NCI-H345 treated with DMSO at 0.1 percent for 48 hours (cell line): ENCODE measurements around the gene TBL1X.

ENCODE experiments used
- DNase-seq: peaks from one replicate; lab custom pipeline; 2025; ENCODE audit not compliant: unreplicated experiment; lab: John Stamatoyannopoulos, UW

The TBL1X gene

GRCh38 chrX:9693307-9694001 lies 228.6 kb downstream of the TBL1X start:
- DNase-seq, result no peak

GRCh38 chrX:9698576-9698975 lies 233.7 kb downstream of the TBL1X start:
- no peak for DNase-seq

GRCh38 chrX:9700555-9700954 lies 235.7 kb downstream of the TBL1X start:
- DNase-seq, result no peak

DNA sequence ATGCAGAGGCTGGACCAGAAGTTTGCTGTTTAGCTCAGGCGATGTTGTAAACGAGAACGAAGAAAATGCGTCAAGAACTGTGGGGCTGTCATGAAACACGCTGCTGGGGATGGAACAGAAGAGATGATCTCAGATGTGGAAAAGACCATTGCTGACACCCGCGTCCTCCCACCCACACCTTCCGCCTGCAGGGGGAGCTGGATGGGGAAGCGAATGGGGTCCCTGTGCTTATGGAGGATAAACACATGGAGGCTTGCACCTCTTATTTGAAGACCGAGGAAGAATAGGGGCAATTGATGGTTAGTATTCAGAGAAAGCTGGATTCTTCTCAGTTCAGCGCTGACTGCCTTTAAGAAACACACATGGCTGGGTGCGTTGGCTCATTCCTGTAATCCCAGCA lies 236.9 kb downstream of the TBL1X start:
- no peak for DNase-seq

GRCh38 chrX:9703406-9703805 lies 238.5 kb downstream of the TBL1X start:
- no peak for DNase-seq

DNA sequence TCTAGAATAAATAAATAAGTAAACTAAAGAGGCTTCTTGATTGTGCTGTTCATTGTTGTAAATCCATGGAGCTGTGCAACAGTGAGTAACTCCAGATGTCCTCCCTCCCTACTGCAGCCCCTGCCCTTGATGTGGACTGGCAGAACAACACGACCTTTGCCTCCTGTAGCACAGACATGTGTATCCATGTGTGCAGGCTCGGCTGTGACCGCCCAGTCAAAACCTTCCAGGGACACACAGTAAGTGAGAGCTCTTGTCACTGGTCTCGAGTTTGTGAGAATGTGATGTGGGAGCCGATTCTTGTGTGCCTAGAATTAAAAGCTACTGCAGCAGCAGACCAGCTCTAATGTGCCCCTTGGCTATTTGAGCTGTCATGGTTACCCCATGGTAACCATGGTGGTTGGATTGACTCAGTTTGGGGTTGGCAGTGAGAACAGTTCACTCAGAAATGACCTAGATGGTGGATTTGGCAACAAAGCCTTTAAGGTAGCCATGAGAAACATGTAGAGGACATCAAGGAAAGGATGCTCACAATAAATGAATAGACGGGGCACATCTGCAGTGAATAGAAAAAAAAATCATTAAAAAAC lies 240.1 kb downstream of the TBL1X start:
- DNase-seq, result no peak

- no peak for DNase-seq
Measured at GRCh38 chrX:9706421-9706820, 241.6 kb downstream of the TBL1X start.

DNA sequence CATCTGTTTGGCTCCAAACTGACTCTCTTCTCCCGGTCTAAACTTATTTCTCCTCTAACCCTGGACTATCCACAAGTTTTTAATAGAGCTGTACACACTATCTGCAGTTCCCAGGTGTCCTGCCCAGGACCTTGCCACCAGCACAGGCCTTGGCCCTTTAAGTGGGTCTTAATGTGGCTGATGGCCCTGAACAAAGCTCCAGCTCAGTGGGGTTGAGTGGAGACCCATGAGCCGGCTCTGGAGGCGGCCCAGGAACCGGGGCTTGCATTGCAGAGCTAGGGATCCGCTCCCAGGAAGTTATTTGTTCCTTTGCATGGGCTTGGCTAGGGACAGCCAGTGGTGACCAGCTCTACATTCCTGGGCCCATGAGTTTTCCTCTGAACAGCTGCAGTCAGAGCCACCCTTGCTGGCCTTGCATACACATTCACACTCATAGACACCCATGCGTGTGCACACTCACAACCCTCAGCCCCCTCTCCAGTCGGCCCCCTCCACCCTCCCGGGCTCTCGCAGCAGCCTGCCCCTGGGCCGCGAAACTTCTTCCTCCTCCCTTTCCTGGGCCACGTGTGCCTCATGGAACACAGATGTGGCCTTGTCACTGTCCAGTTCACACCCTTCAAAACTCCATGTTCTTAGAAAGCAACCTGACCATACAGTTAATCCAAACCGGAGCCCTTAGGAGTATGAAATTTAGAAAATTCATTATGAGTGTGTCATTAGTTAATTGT lies 242.6 kb downstream of the TBL1X start:
- no peak for DNase-seq

GRCh38 chrX:9708086-9708485 lies 243.2 kb downstream of the TBL1X start:
- no peak for DNase-seq

- peak; percentile 14 for DNase-seq
Measured at GRCh38 chrX:9708923-9709553, 244.2 kb downstream of the TBL1X start.

DNA sequence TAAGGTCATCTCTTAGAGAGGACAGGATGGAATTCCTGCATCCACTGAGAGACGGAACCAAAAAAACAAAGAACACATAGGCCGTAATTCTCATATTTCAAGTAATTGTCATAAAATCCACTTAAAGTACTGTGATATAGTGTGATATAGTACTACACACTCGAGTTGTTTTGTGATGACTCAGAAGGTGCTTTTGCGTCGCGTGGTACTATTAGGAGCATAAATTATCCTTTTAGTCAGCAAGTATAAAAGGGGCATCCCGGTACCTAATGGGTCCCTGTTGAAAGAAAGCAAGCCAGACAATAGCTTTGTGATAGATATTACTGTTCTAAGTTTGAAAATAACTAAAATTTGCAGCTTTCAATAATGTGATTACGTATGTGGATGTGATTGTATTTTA lies 245.5 kb downstream of the TBL1X start:
- no peak for DNase-seq

DNA sequence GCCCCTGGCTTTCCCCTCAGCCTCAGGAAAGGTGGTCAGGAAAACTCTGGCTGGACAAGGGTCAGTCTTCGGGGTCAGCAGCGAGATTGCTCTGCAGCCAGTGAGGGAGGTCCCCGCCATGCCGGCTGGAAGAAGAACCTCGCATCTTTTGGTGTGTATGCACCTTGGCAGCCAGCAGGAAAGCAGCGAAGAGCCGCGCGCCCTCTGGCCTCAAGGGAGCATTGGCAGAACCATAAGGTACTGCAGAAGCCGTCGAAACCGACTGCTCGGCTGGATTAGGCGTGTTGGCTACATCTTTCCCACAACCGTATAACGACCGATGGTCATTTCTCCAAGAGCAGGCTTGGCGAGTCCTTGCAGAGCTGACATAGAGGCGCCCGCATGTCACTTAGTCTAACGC lies 252.5 kb downstream of the TBL1X start:
- DNase-seq, result no peak

DNA sequence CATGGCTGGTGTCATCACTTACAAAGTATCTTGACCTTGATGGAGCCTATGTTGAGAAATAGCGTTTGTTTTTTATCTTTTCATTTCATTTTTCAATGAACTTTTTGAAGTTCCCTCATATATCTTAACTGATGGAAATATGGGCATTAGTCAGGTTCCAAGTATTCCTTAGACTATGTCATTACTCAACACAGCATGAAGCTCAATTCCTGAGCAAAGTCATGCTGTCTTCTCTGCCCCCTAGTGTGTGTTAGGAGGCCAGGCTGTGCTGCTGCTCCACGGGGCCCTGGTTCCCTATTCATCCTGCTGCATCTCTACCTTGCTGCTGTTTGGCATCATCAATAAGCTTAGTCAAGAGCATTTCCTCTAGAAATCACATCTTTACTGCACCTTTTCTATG lies 259.9 kb downstream of the TBL1X start:
- no peak for DNase-seq

GRCh38 chrX:9728261-9728660 lies 263.4 kb downstream of the TBL1X start:
- no peak for DNase-seq

- no peak for DNase-seq
Measured at GRCh38 chrX:9729171-9729885, 264.5 kb downstream of the TBL1X start.

DNA sequence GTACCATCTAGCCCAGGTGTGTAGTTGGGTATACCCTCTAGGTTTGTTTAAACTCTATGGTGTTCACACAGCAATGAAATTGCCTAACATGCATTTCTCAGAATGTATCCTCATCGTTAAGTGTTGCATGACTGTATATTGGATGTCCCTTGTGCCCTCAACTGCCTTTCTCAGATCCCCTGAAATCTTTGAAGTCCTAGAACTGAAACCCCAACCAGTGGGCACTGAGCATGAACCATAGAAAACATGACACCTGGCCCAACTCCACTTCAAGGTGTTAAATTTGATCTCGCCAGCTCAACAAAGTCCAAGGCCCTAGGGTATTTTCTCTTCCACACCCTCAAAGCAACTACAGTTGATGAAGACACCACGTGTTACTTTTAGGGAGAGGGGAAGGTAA lies 265.2 kb downstream of the TBL1X start:
- DNase-seq, result no peak

DNA sequence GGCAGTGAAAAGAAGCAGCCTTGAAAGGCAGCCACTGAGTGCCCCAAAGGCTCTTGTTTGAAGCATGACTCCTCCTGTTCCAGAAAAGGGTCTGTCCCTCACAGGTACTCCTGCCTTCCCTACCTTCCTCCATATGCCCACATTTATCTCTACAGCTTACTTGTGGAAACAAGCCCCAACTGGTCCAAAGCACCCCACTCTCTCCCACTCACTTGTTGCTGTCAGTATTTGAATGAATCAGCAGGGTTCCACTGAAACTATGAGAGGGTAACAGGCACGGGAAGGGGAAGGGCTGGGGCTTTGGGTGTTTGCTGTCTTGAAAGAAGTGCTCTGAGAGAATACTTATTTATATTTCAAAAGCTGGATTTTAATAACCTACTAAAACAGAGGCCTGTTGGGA lies 265.9 kb downstream of the TBL1X start:
- no peak for DNase-seq

DNA sequence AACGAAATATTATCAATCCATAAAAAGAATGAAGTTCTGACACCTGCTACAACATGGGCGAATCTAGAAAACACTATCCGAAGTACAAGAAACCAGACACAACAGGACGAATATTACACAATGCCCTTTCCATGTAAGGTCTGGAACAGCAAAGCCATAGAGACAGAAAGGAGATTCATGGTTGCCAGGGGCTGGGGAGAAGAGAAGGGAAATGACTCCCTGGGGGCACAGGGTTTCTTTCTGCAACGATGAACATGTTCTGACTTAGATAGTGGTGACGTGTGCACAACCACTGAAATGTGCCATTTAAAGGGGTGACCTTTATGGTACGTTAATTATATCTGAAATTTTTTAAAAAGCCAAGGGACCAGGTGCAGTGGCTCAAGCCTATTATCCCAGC lies 272.5 kb downstream of the TBL1X start:
- DNase-seq, result no peak

GRCh38 chrX:9738151-9738550 lies 273.3 kb downstream of the TBL1X start:
- DNase-seq, result no peak

DNA sequence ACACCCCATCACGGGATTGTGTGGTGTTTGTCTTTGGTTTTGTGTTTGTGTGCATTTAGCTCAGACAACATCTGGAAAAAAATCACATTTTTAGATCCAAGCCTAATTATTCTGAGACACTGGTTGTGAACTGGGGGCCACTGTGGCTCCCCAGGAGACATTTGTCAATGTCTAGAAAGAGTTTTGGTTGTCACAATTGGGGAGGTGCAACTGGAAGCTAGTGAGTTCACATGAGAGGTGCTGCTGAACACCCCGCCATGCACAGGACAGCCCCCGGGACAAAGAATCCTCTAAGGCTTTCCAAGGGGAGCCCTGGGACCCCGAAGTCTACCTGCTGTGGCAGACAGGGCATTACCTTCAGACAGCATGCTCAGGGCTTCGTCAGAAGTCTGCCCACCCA lies 274.3 kb downstream of the TBL1X start:
- DNase-seq, result no peak

- no peak for DNase-seq
Measured at GRCh38 chrX:9745417-9746115, 280.7 kb downstream of the TBL1X start.
